Thymus (tissue), 14 donors: ENCODE data around the gene OSBPL2. TPM values are rescaled to one million over a fixed set of nuclear protein-coding genes. Genes with fewer than 3 reads are reported as not detected.

Source experiments
- DNase-seq, 9 donors: peaks; one replicate each; pipeline ENCODE4 v3.0.0-alpha.2; 2013; ENCODE audit warnings: low spot score in 9 of 9, low read depth in 6 of 9, missing footprints in 1 of 9
- H3K27ac ChIP-seq, 2 donors: one replicate each; pipeline ENCODE4 v1.5.1; 2013; ENCODE audit warnings: control low read depth in 1 of 2, low read depth in 1 of 2, low read length in 1 of 2, mild to moderate bottlenecking in 1 of 2, moderate library complexity in 1 of 2
- H3K27me3 ChIP-seq, 2 donors: one replicate each; pipeline ENCODE4 v1.5.1; 2013; ENCODE audit warnings: low read length in 1 of 2; ENCODE audit not compliant: control insufficient read depth in 2 of 2, insufficient read depth in 1 of 2
- H3K36me3 ChIP-seq, 2 donors: one replicate each; pipeline ENCODE4 v1.5.1; 2013; ENCODE audit warnings: low read length in 1 of 2, mild to moderate bottlenecking in 1 of 2, moderate library complexity in 1 of 2; ENCODE audit not compliant: control insufficient read depth in 2 of 2, insufficient read depth in 2 of 2
- H3K4me1 ChIP-seq, 2 donors: one replicate each; pipeline ENCODE4 v1.5.1; 2013; ENCODE audit warnings: low read length in 2 of 2; ENCODE audit not compliant: control insufficient read depth in 2 of 2, insufficient read depth in 2 of 2
- H3K4me3 ChIP-seq, 2 donors: one replicate each; pipeline ENCODE4 v1.5.1; 2013; ENCODE audit warnings: low read length in 2 of 2, control low read depth in 1 of 2, mild to moderate bottlenecking in 1 of 2
- H3K9me3 ChIP-seq, 2 donors: one replicate each; pipeline ENCODE4 v1.5.1; 2013; ENCODE audit warnings: low read length in 1 of 2, mild to moderate bottlenecking in 1 of 2; ENCODE audit not compliant: control insufficient read depth in 2 of 2, insufficient read depth in 1 of 2
- WGBS: extraction: QIAGEN DNeasy Blood & Tissue Kit; methylation state at CpG from one replicate; pipeline ENCODE4 v1.1.7; 2013; 5-methylcytosine and 5-hydroxymethylcytosine counted together
- long read RNA-seq, 10 donors: transcript quantifications; one replicate each; lab custom pipeline, GENCODE V29; 2026
- polyA plus RNA-seq: library from polyadenylated mRNA; stranded (reverse); fragments of 200-250 nt; gene quantifications from one replicate; pipeline ENCODE4 v1.2.3, GENCODE V29; 2013
- total RNA-seq: library from RNA; stranded (reverse); fragments of 120-200 nt; gene quantifications from one replicate; pipeline ENCODE4 v1.2.4, GENCODE V29; 2013
- donor health status: healthy.

OSBPL2 gene
- total RNA-seq (17.4 TPM), polyA plus RNA-seq (27.4 TPM)
- long read RNA-seq, donor 1 = 0 reads
- long read RNA-seq, donor 2, full-length matches to known transcripts = 14 of 14 reads
- long read RNA-seq, donor 2, partial matches to known transcripts = 0 of 14 reads
- long read RNA-seq, donor 2, other reads (novel, unspliced or antisense) = 0 of 14 reads
- long read RNA-seq, donor 3, full-length matches to known transcripts = 5 of 5 reads
- long read RNA-seq, donor 3, partial matches to known transcripts = 0 of 5 reads
- long read RNA-seq, donor 3, other reads (novel, unspliced or antisense) = 0 of 5 reads
- long read RNA-seq, donor 4, full-length matches to known transcripts = 3 of 3 reads
- long read RNA-seq, donor 4, partial matches to known transcripts = 0 of 3 reads
- long read RNA-seq, donor 4, other reads (novel, unspliced or antisense) = 0 of 3 reads
- long read RNA-seq, donor 5, full-length matches to known transcripts = 1 of 1 reads
- long read RNA-seq, donor 5, partial matches to known transcripts = 0 of 1 reads
- long read RNA-seq, donor 5, other reads (novel, unspliced or antisense) = 0 of 1 reads
- long read RNA-seq, donor 6, full-length matches to known transcripts = 7 of 7 reads
- long read RNA-seq, donor 6, partial matches to known transcripts = 0 of 7 reads
- long read RNA-seq, donor 6, other reads (novel, unspliced or antisense) = 0 of 7 reads
- long read RNA-seq, donor 7 = 0 reads
- long read RNA-seq, donor 8, full-length matches to known transcripts = 2 of 2 reads
- long read RNA-seq, donor 8, partial matches to known transcripts = 0 of 2 reads
- long read RNA-seq, donor 8, other reads (novel, unspliced or antisense) = 0 of 2 reads
- long read RNA-seq, donor 9, full-length matches to known transcripts = 3 of 3 reads
- long read RNA-seq, donor 9, partial matches to known transcripts = 0 of 3 reads
- long read RNA-seq, donor 9, other reads (novel, unspliced or antisense) = 0 of 3 reads
- long read RNA-seq, donor 10, full-length matches to known transcripts = 2 of 2 reads
- long read RNA-seq, donor 10, partial matches to known transcripts = 0 of 2 reads
- long read RNA-seq, donor 10, other reads (novel, unspliced or antisense) = 0 of 2 reads

DNA sequence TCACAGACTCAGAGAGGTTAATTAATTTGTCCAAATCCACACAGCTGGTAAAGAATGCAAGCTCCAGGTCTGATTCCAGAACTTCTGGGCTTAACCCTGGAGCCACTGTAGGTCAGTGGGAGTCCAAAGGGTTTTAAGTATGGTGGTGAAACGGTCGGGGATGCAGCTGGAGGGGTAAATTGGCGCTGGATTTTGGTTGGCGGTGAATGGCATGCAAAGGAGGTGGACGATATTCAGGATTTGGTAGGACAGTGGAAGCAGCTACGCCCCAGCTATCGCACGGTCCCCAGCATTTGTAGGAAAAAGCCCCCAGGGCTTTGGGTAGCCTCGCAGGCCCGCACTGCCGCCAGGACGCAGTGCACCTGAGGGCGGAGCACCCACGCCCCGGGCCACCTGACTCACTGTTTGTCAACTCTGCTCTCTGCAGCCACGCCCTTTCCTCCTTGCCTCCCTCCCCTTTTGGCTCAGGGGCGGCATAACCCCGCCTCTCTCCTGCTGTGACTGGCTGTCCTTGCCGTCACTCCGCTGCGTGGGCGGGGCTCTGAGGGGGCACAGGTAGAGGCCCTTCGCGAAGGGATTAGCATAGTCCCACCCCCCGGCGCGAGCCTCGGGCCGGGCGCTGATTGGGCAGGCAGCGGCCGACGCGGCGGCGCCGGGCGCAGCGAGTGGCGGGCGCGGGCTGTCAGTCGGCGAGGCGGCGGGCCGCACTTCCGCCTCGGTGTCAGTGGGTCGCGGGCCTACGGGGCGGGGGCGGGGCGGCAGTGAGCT is at the start of gene OSBPL2:
Gene OSBPL2, plus strand, starts transcription at position 721 of the 768 bp plus-strand sequence. CDS start 17,664 bp downstream, outside the sequence.
- Histone ChIP-seq H3K36me3 (peaks cover 7 to 12% of the 10 kb centered on the region in 2 donors), H3K27me3 (peaks cover 0 to 7% of the 10 kb centered on the region in 2 donors), H3K4me3 (peak within 1 kb of the TSS; percentile 50 to 89), H3K4me1 (peaks cover 11 to 14% of the 10 kb centered on the region in 2 donors), H3K27ac (peak within 1 kb of the TSS in 1 of 2 donors; percentile 59), H3K9me3 (peaks cover 0 to 1% of the 10 kb centered on the region in 2 donors)
- WGBS = 1% methylated on average over 55 of the region's 55 CpGs
- peak; percentile 94 to 100 (median 99) for DNase-seq

DNA sequence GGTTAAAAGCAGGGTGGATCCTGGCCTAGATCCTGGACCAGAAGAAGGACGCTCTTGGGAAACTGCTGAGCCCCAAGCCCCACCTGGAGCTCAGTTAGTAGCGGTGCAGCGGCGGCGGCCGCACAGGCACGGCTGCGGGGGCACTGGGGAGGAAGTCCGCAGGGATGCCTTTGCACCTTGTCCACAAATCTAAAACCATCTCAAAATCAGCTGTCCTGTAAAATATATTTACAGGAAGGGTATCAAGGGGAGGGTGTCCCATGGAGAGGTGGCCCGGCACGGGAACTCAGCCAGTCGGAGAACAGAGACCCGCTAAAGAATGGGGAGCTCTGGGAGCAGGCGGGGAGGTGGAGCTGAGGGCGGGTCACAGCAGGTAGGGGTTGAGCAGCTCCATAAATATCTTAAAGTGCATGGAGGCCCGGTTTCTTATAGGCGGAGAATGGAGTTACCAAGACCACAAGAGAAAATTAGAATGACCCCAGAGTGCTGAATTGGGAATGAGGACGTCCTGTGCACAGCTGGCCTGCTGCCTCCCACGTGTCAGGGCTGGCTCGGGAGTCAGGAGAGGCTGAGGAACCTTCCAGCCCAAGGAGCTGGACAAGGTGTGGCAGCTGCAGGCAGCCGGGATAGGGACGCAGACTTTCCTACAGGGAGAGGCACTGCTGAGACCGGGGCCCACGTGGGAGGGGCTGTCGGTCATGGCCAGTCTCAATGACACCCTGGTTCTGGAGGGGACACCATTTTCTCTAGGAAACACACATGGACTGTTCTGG is 47.5 kb upstream of the OSBPL2 start:
- DNase-seq = no peak
- 97% methylated on average over 25 of the region's 25 CpGs for WGBS

DNA sequence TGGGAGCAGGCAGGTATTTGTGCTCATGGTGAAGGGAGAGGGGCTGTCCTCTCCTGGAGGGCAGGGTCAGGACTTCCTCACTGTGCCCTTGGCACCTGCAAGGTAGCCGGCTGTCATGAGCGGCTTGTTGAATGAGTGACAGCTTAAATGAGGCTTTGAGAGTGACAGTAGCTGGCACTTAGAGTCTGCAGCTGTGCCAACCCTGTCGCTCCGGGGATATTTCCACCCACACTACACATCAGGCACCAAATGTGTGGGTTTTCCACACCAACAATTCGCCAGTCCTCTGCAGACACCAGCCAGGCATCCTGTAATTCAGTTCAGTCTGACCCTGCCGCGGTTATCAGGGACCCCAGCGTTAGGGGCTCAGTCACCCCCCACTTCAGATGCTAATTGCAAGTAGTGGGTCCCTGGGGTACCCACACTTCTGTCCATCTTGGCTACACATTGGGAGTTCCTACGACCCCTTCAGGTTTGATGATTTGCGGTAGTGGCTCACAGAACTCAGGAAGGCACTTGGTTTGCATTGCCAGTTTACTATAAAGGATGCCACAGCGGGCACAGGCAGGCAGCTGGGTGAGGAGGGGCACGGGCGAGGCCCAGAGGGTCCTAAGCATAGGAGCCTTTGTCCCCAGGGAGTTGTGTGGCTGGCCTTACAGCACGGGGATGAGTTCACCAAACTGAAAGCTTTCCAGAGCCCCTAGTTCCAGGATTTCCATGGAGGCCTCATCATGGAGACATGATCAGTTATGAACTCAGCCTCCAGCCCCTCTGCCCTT is 46.4 kb upstream of the OSBPL2 start:
- peaks cover 15 to 25% of the 10 kb centered on the region in 2 donors for H3K4me1 ChIP-seq
- no peak overlapping the region for H3K27ac ChIP-seq
- no peaks in the 10 kb centered on the region for H3K9me3 ChIP-seq
- DNase-seq = no peak
- H3K36me3 ChIP-seq = peaks cover 11 to 21% of the 10 kb centered on the region in 2 donors
- H3K4me3 ChIP-seq = no peak overlapping the region
- no peaks in the 10 kb centered on the region for H3K27me3 ChIP-seq
- 95% methylated on average over 14 of the region's 14 CpGs for whole genome bisulfite sequencing

More for the DNA sequence above, 47.5 kb upstream of the OSBPL2 start:
- Histone ChIP-seq H3K4me1 (peaks cover 15 to 17% of the 10 kb centered on the region in 2 donors), H3K9me3 (no peaks in the 10 kb centered on the region), H3K36me3 (peaks cover 8 to 16% of the 10 kb centered on the region in 2 donors), H3K27me3 (no peaks in the 10 kb centered on the region), H3K4me3 (no peak overlapping the region), H3K27ac (no peak overlapping the region)

DNA sequence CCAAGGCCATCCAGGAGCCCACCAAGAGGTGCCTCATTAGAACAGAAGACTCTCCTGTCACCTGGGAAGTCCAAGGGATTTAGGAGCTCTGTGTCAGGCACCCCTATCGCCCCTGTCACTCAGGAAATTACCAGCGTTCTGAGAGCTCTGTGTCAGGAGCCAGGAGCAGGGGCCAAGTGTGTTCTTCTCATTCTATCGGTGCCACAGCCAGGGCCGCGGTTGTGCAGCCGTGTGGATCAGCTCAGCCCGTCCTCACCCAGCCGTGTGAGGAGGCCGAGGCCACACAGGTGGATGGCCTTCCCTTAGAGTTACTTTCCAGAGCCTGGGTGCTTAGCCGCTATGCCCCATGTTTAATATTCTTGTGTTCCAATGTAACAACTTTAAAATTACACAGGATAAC is 45.7 kb upstream of the OSBPL2 start:
- no peak overlapping the region for H3K4me3 ChIP-seq
- DNase-seq = no peak
- WGBS = 97% methylated on average over 10 of the region's 10 CpGs
- H3K9me3 ChIP-seq = no peaks in the 10 kb centered on the region
- H3K27me3 ChIP-seq = no peaks in the 10 kb centered on the region
- H3K36me3 ChIP-seq = peaks cover 14 to 27% of the 10 kb centered on the region in 2 donors
- H3K4me1 ChIP-seq = peaks cover 15 to 25% of the 10 kb centered on the region in 2 donors
- H3K27ac ChIP-seq = no peak overlapping the region

DNA sequence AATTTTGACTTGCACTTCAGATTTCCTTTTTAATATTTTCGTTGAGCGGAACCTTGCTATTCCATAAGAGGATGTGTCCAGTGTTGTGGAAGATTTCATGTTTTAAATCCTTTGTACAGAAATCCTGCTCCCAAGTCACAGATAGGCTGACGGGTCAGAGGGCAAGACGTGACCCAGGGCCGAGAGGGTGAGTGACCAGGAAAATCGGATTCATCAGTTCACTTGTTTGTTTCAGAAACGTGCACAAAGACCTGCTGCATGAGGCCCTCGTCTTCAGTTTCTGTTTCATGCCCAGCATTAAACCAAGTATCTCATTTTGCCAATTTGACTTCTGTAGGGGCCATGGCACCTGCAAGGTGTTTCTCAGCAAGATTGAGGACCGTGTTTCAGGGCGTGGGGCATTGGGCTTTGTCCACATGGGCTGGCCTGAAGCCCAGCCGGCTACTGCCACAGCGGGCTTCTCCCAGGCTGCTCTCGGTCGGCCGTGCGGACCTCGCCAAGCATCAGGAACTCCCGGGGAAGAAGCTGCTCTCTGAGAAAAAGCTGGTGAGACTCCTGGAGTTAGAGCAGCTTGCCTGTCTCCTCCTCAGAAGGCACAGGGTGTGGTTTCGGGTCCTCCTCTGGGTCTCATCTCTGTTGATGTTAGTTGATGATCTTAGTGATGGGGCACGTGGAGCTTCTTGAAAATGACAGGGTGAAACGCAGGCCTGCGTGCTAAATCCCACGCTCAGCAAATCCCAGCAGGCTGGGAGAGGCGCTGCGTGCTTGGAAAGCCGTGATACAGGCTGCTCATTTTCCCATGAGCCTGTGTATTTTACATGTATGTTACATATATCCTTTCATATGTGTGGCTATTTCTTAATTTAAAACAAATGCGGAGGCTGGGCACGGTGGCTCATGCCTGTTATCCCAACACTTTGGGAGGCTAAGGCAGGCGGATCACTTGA is 45.0 kb upstream of the OSBPL2 start:
- H3K9me3 ChIP-seq = no peaks in the 10 kb centered on the region
- no peak overlapping the region for H3K4me3 ChIP-seq
- H3K36me3 ChIP-seq = peaks cover 18 to 34% of the 10 kb centered on the region in 2 donors
- H3K27ac ChIP-seq = no peak overlapping the region
- no peak for DNase-seq
- WGBS = 98% methylated on average over 29 of the region's 29 CpGs
- H3K4me1 ChIP-seq = peaks cover 15 to 25% of the 10 kb centered on the region in 2 donors
- H3K27me3 ChIP-seq = no peaks in the 10 kb centered on the region

DNA sequence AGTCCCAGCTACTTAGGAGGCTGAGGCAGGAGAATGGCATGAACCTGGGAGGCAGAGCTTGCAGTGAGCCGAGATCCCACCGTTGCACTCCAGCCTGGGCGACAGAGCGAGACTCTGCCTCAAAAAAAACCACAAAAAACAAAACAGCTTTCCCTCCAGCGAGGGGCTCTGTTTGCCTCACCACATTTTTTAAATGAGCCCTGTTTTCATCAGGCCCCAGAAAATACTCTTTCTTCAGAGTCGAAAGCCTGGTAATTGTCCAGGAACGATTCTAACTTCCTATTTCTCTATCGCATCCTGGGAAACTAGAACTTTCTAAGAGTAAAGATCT is 43.3 kb upstream of the OSBPL2 start:
- peaks cover 25 to 40% of the 10 kb centered on the region in 2 donors for H3K36me3 ChIP-seq
- 23% methylated on average over 8 of the region's 8 CpGs for WGBS

DNA sequence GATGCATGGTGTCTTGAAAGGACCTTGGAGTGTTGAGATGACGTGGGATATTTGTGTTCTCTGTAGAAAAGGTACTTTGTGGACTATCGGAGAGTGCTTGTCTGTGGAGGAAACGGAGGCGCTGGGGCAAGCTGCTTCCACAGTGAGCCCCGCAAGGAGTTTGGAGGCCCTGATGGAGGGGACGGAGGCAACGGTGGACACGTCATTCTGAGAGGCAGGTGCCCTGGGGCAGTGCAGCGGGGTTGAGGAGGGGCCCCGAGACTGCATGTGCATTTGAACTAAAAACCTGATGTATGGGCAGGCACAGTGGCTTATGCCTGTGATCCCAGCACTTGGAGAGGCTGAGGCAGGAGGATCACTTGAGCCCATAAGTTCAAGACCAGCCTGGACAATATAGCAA is 42.6 kb upstream of the OSBPL2 start:
- H3K27ac ChIP-seq = peak overlapping the region in 1 of 2 donors; percentile 56
- H3K36me3 ChIP-seq = peaks cover 32 to 45% of the 10 kb centered on the region in 2 donors
- no peaks in the 10 kb centered on the region for H3K27me3 ChIP-seq
- WGBS = 98% methylated on average over 10 of the region's 10 CpGs
- H3K4me1 ChIP-seq = peaks cover 15 to 25% of the 10 kb centered on the region in 2 donors
- H3K4me3 ChIP-seq = no peak overlapping the region
- H3K9me3 ChIP-seq = no peaks in the 10 kb centered on the region
- no peak for DNase-seq

More for the DNA sequence above, 43.3 kb upstream of the OSBPL2 start:
- peak in 4 of 9 donors; percentile 54 to 81 (median 58) for DNase-seq
- H3K27me3 ChIP-seq = no peaks in the 10 kb centered on the region
- peak overlapping the region; percentile 18 to 56 for H3K27ac ChIP-seq
- H3K4me3 ChIP-seq = no peak overlapping the region
- H3K4me1 ChIP-seq = peaks cover 15 to 25% of the 10 kb centered on the region in 2 donors
- H3K9me3 ChIP-seq = no peaks in the 10 kb centered on the region
